HepG2 (cell line): Measurements from ENCODE around the gene RTBDN. TPM values are rescaled to one million over a fixed set of nuclear protein-coding genes. Genes with fewer than 3 reads are reported as not detected.

Experiments used
- ARID2 ChIP-seq: sonication (generic); formaldehyde crosslinking; IDR thresholded peaks from 2 replicates; pipeline ENCODE4 v1.8.1; 2022; ENCODE audit warnings: mild to moderate bottlenecking, missing genetic modification reagents, borderline replicate concordance
- CHD2 ChIP-seq: IDR thresholded peaks from 2 replicates; pipeline ENCODE4 v1.6.1; 2011; ENCODE audit warnings: low read depth, low read length, improper control_type of control experiment
- GATAD1 ChIP-seq: IDR thresholded peaks from 2 replicates; pipeline ENCODE4 v1.6.1; 2016; ENCODE audit warnings: missing genetic modification reagents, missing compliant biosample characterization
- KLF16 ChIP-seq, 2 experiments: sonication (generic) in 1 of 2; formaldehyde crosslinking in 1 of 2; IDR thresholded peaks; 2 replicates each; pipeline versions ENCODE4 v1.6.1 to v1.8.0; 2016 to 2023; ENCODE audit warnings: missing genetic modification reagents in 2 of 2, missing compliant biosample characterization in 1 of 2
- MYNN ChIP-seq: sonication (generic); formaldehyde crosslinking; IDR thresholded peaks from 2 replicates; pipeline ENCODE4 v1.4.0; 2020; ENCODE audit warnings: mild to moderate bottlenecking, low read depth, missing genetic modification reagents
- NONO ChIP-seq, 2 experiments: fragments of 450-650 bp in 1 of 2; sonication (generic) in 1 of 2; formaldehyde crosslinking in 1 of 2; IDR thresholded peaks in 1 of 2; conservative IDR thresholded peaks in 1 of 2; 2 replicates each; pipeline versions ENCODE4 v1.6.1 to v1.8.0; 2017 to 2022; ENCODE audit warnings: mild to moderate bottlenecking in 1 of 2, missing genetic modification reagents in 1 of 2, moderate library complexity in 1 of 2
- NPAS2 ChIP-seq: sonication (generic); formaldehyde crosslinking; IDR thresholded peaks from 2 replicates; pipeline ENCODE4 v1.8.0; 2022; ENCODE audit warnings: mild to moderate bottlenecking, missing genetic modification reagents, borderline replicate concordance
- RXRB ChIP-seq: IDR thresholded peaks from 2 replicates; pipeline ENCODE4 v1.6.1; 2016; ENCODE audit warnings: borderline replicate concordance, missing genetic modification reagents, missing compliant biosample characterization
- SMC3 ChIP-seq: IDR thresholded peaks from 2 replicates; pipeline ENCODE4 v1.6.1; 2011; ENCODE audit warnings: low read length, improper control_type of control experiment
- SSRP1 ChIP-seq: IDR thresholded peaks from 2 replicates; pipeline ENCODE4 v1.6.1; 2016; ENCODE audit warnings: control low read depth
- STAG1 ChIP-seq: sonication (generic); formaldehyde crosslinking; IDR thresholded peaks from 2 replicates; pipeline ENCODE4 v1.4.0; 2020; ENCODE audit warnings: missing genetic modification reagents
- TBX2 ChIP-seq: sonication (generic); formaldehyde crosslinking; IDR thresholded peaks from 2 replicates; pipeline ENCODE4 v1.5.0; 2020; ENCODE audit warnings: missing genetic modification reagents, mild to moderate bottlenecking, borderline replicate concordance
- THAP11 ChIP-seq: IDR thresholded peaks from 2 replicates; pipeline ENCODE4 v1.6.1; 2016; ENCODE audit warnings: missing biosample characterization, missing genetic modification reagents
- ZKSCAN8 ChIP-seq: IDR thresholded peaks from 2 replicates; pipeline ENCODE4 v1.6.1; 2016; ENCODE audit warnings: borderline replicate concordance, missing genetic modification reagents, missing compliant biosample characterization
- ZNF530 ChIP-seq: sonication (generic); formaldehyde crosslinking; IDR thresholded peaks from 2 replicates; pipeline ENCODE4 v1.5.0; 2020; ENCODE audit warnings: low read depth, mild to moderate bottlenecking, missing genetic modification reagents
- ZNF546 ChIP-seq: sonication (generic); formaldehyde crosslinking; conservative IDR thresholded peaks from 2 replicates; pipeline ENCODE4 v1.8.1; 2023; ENCODE audit warnings: mild to moderate bottlenecking, missing genetic modification reagents
- ZNF768 ChIP-seq: sonication (generic); formaldehyde crosslinking; IDR thresholded peaks from 2 replicates; pipeline ENCODE4 v1.4.0; 2020; ENCODE audit warnings: missing genetic modification reagents
- ZNF839 ChIP-seq: sonication (generic); formaldehyde crosslinking; IDR thresholded peaks from 2 replicates; pipeline ENCODE4 v1.4.0; 2020; ENCODE audit warnings: missing genetic modification reagents, mild to moderate bottlenecking, borderline replicate concordance
- ZNF883 ChIP-seq: sonication (generic); formaldehyde crosslinking; IDR thresholded peaks from 2 replicates; pipeline ENCODE4 v1.5.1; 2020; ENCODE audit warnings: mild to moderate bottlenecking, missing genetic modification reagents; ENCODE audit errors: not compliant biosample characterization
- polyA plus RNA-seq, 8 experiments: library from polyadenylated mRNA; depleted of rRNA in 3 of 8; stranded (reverse) in 7 of 8; unstranded in 1 of 8; fragments of >200 nt; fragmentation: Illumina TruSeq in 4 of 8; extraction: Trizol in 4 of 8; gene quantifications; 2 replicates each; pipeline versions ENCODE4 v1.2.1 to v1.2.3, GENCODE V29; 2011 to 2016; ENCODE audit warnings: low read depth in 4 of 8, missing spikeins in 1 of 8, mixed read lengths in 1 of 8; ENCODE audit not compliant: insufficient read depth in 1 of 8
- total RNA-seq, 5 experiments: library from RNA; depleted of rRNA; stranded (reverse); fragments of >200 nt; fragmentation: Illumina TruSeq; extraction: Trizol; gene quantifications; 2 replicates each; pipeline ENCODE4 v1.2.3, GENCODE V29; 2016; ENCODE audit warnings: low read depth in 1 of 5
- TF ChIP-seq, protein P1 (sequence below): sonication (generic); formaldehyde crosslinking; IDR thresholded peaks from 2 replicates; pipeline ENCODE4 v1.8.1; 2022; ENCODE audit warnings: mild to moderate bottlenecking, missing genetic modification reagents
- TF ChIP-seq, protein P2 (sequence below): sonication (generic); formaldehyde crosslinking; IDR thresholded peaks from 2 replicates; pipeline ENCODE4 v1.4.0; 2020; ENCODE audit warnings: missing genetic modification reagents
- TF ChIP-seq, protein P3 (sequence below): IDR thresholded peaks from 2 replicates; pipeline ENCODE4 v1.6.1; 2012; ENCODE audit warnings: inconsistent platforms
- TF ChIP-seq, protein P4 (sequence below): IDR thresholded peaks from 2 replicates; pipeline ENCODE4 v1.6.1; 2016; ENCODE audit warnings: missing genetic modification reagents, missing compliant biosample characterization

Gene RTBDN
- total and polyA plus RNA-seq, 2 of the 13 experiments (the other 11 are each of a cell fraction or from before 2014, with no cell fraction given), result 0.27 to 0.48 TPM

DNA sequence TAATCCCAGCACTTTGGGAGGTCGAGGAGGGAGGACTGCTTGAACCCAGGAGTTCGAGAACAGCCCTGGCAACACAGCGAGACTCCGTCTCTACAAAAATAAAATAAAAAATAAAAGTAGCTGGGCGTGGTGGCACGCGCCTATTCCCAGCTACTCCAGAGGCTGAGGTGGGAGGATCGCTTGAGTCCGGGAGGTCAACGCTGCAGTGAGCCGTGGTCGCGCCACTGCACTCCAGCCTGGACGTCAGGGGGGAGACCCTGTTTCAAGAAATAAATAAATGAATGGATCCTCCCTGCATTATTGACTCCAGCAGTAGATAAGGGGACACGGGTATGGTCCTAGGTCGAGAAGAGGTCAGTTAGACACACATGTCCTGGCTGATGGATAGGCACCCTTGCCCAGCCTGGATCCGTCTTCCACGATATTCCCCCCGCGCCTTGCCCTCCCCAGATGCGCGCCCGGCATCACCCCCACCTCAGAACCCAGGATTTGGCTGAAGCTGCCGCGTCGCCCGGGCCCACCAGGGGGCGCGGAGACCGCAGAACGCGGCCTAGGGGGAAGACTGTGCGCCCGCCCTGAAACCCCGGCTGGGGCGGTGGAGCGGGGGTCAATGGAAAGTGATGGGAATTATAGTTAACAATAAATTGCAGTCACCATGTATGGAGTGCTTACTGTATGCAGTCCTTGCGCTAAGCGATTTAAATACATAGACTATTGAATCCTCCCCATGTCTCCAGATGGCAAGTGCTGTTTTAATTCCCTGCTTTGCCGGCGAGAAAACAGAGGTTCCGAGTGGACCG is 57.0 kb downstream of the RTBDN start (continued):
- TF ChIP-seq GATAD1 (0 out of 2 replicates have a peak, but pooled peaks have one; percentile 19), ZNF546 (CRISPR knock-in tag) (0 out of 2 replicates have a peak, but pooled peaks have one; percentile 42), CHD2 (no peak), SMC3 (peak; percentile 40; the same call in 1 of the 2 replicates), THAP11 (peak; percentile 46; the same call in 1 of the 2 replicates), TBX2 (CRISPR knock-in tag) (peak; percentile 37; the same call in 1 of the 2 replicates), ZKSCAN8 (CRISPR knock-in tag) (peak; percentile 99), SSRP1 (CRISPR knock-in tag) (0 out of 2 replicates have a peak, but pooled peaks have one; percentile 24), ZNF530 (no peak), ZNF839 (no peak), ZNF883 (CRISPR knock-in tag) (no peak), STAG1 (CRISPR knock-in tag) (peak; percentile 82), RXRB (CRISPR knock-in tag) (0 out of 2 replicates have a peak, but pooled peaks have one; percentile 15), NPAS2 (no peak), MYNN (CRISPR knock-in tag) (no peak), ZNF768 (CRISPR knock-in tag) (peak; percentile 46; the same call in 1 of the 2 replicates), NONO (IDR thresholded peaks at IDR 0.05) (no peak), NONO (CRISPR knock-in tag; conservative IDR thresholded peaks at IDR 0.05) (no peak), ARID2 (CRISPR knock-in tag) (peak; percentile 48; the same call in 1 of the 2 replicates), KLF16 (CRISPR knock-in tag; IDR thresholded peaks at IDR 0.05) (0 out of 4 replicates have a peak, but pooled peaks of 1 of the 2 experiments have one; percentile 16)
- TF ChIP-seq, protein P1, sequence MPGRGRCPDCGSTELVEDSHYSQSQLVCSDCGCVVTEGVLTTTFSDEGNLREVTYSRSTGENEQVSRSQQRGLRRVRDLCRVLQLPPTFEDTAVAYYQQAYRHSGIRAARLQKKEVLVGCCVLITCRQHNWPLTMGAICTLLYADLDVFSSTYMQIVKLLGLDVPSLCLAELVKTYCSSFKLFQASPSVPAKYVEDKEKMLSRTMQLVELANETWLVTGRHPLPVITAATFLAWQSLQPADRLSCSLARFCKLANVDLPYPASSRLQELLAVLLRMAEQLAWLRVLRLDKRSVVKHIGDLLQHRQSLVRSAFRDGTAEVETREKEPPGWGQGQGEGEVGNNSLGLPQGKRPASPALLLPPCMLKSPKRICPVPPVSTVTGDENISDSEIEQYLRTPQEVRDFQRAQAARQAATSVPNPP (CRISPR knock-in tag), result no peak
- TF ChIP-seq, protein P2, sequence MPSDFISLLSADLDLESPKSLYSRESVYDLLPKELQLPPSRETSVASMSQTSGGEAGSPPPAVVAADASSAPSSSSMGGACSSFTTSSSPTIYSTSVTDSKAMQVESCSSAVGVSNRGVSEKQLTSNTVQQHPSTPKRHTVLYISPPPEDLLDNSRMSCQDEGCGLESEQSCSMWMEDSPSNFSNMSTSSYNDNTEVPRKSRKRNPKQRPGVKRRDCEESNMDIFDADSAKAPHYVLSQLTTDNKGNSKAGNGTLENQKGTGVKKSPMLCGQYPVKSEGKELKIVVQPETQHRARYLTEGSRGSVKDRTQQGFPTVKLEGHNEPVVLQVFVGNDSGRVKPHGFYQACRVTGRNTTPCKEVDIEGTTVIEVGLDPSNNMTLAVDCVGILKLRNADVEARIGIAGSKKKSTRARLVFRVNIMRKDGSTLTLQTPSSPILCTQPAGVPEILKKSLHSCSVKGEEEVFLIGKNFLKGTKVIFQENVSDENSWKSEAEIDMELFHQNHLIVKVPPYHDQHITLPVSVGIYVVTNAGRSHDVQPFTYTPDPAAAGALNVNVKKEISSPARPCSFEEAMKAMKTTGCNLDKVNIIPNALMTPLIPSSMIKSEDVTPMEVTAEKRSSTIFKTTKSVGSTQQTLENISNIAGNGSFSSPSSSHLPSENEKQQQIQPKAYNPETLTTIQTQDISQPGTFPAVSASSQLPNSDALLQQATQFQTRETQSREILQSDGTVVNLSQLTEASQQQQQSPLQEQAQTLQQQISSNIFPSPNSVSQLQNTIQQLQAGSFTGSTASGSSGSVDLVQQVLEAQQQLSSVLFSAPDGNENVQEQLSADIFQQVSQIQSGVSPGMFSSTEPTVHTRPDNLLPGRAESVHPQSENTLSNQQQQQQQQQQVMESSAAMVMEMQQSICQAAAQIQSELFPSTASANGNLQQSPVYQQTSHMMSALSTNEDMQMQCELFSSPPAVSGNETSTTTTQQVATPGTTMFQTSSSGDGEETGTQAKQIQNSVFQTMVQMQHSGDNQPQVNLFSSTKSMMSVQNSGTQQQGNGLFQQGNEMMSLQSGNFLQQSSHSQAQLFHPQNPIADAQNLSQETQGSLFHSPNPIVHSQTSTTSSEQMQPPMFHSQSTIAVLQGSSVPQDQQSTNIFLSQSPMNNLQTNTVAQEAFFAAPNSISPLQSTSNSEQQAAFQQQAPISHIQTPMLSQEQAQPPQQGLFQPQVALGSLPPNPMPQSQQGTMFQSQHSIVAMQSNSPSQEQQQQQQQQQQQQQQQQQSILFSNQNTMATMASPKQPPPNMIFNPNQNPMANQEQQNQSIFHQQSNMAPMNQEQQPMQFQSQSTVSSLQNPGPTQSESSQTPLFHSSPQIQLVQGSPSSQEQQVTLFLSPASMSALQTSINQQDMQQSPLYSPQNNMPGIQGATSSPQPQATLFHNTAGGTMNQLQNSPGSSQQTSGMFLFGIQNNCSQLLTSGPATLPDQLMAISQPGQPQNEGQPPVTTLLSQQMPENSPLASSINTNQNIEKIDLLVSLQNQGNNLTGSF (CRISPR knock-in tag), result no peak
- TF ChIP-seq, protein P3, sequence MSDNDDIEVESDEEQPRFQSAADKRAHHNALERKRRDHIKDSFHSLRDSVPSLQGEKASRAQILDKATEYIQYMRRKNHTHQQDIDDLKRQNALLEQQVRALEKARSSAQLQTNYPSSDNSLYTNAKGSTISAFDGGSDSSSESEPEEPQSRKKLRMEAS, result peak; percentile 43; the same call in 1 of the 2 replicates
- TF ChIP-seq, protein P4, sequence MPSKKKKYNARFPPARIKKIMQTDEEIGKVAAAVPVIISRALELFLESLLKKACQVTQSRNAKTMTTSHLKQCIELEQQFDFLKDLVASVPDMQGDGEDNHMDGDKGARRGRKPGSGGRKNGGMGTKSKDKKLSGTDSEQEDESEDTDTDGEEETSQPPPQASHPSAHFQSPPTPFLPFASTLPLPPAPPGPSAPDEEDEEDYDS (CRISPR knock-in tag), result 0 out of 2 replicates have a peak, but pooled peaks have one; percentile 34
